Spleen (tissue), 11 donors: ENCODE measurements around the gene RAI2. TPM values are rescaled to one million over a fixed set of nuclear protein-coding genes. Genes with fewer than 3 reads are reported as not detected.

ENCODE experiments used
- DNase-seq: peaks from one replicate; pipeline ENCODE4 v3.0.0-alpha.2; 2020
- H3K27ac ChIP-seq, 8 donors: fragments of 200-600 bp; sonication (generic) in 7 of 8; 1 replicate in 4 of 8; 2 replicates in 4 of 8; pipeline versions ENCODE4 v1.5.0 to v1.8.0; 2016 to 2021; ENCODE audit warnings: inconsistent platforms in 4 of 8, mild to moderate bottlenecking in 4 of 8, moderate library complexity in 1 of 8
- H3K27me3 ChIP-seq, 7 donors: fragments of 200-600 bp; sonication (generic) in 6 of 7; replicated peaks in 1 of 7; 1 replicate in 4 of 7; 2 replicates in 3 of 7; pipeline versions ENCODE4 v1.5.0 to v1.8.0; 2016 to 2021; ENCODE audit warnings: inconsistent platforms in 3 of 7, mild to moderate bottlenecking in 1 of 7
- H3K36me3 ChIP-seq, 6 donors: fragments of 200-600 bp; sonication (generic) in 5 of 6; 1 replicate in 4 of 6; 2 replicates in 2 of 6; pipeline versions ENCODE4 v1.5.0 to v1.8.0; 2016 to 2021; ENCODE audit warnings: inconsistent platforms in 2 of 6
- H3K4me1 ChIP-seq, 6 donors: fragments of 200-600 bp; sonication (generic) in 5 of 6; 1 replicate in 3 of 6; 2 replicates in 3 of 6; pipeline versions ENCODE4 v1.5.0 to v1.8.0; 2016 to 2021; ENCODE audit warnings: inconsistent platforms in 3 of 6
- H3K4me3 ChIP-seq, 8 donors: fragments of 200-600 bp; sonication (generic) in 7 of 8; 1 replicate in 4 of 8; 2 replicates in 4 of 8; pipeline versions ENCODE4 v1.5.0 to v1.8.0; 2016 to 2021; ENCODE audit warnings: inconsistent platforms in 4 of 8, mild to moderate bottlenecking in 4 of 8, moderate library complexity in 2 of 8
- H3K9me3 ChIP-seq, 8 donors: fragments of 200-600 bp; sonication (generic) in 7 of 8; 1 replicate in 4 of 8; 2 replicates in 4 of 8; pipeline versions ENCODE4 v1.5.0 to v1.8.0; 2016 to 2021; ENCODE audit warnings: inconsistent platforms in 4 of 8
- CTCF ChIP-seq, 11 experiments: fragments of 200-600 bp in 7 of 11; fragments of 450-650 bp in 4 of 11; sonication (generic) in 4 of 11; IDR thresholded peaks in 8 of 11; conservative IDR thresholded peaks in 3 of 11; 1 replicate in 7 of 11; 2 replicates in 4 of 11; pipeline versions ENCODE4 v1.4.0 to v1.8.0; 2016 to 2021; ENCODE audit warnings: antibody characterized with exemption in 11 of 11, inconsistent platforms in 4 of 11, mild to moderate bottlenecking in 1 of 11
- POLR2A ChIP-seq, 3 donors: fragments of 450-650 bp; IDR thresholded peaks; one replicate each; pipeline ENCODE4 v1.5.1; 2017; ENCODE audit warnings: antibody characterized with exemption in 3 of 3, mild to moderate bottlenecking in 1 of 3
- POLR2AphosphoS5 ChIP-seq, 3 donors: sonication (generic); formaldehyde crosslinking; IDR thresholded peaks; one replicate each; pipeline ENCODE4 v1.5.1; 2017; ENCODE audit warnings: antibody characterized with exemption in 3 of 3
- WGBS, 5 donors: extraction: QIAGEN DNeasy Blood & Tissue Kit in 3 of 5; methylation state at CpG; one replicate each; pipeline versions ENCODE4 v1.1.5 to v1.1.7; 2013 to 2018; 5-methylcytosine and 5-hydroxymethylcytosine counted together
- intact Hi-C: fragments of 100-400 bp; cut with DNase I; formaldehyde crosslinking; loops from one replicate; pipeline ENCODE4 v1.15.0; 2023; ENCODE audit warnings: low total_unique reads
- polyA plus RNA-seq, 3 donors: library from polyadenylated mRNA; stranded (reverse); fragments of 200-250 nt; gene quantifications; one replicate each; pipeline ENCODE4 v1.2.1, GENCODE V29; 2013
- total RNA-seq, 7 donors: library from RNA; depleted of rRNA in 3 of 7; stranded (reverse); fragments of >200 nt in 3 of 7; fragmentation: NEBNext Ultra II Directional in 4 of 7; extraction: Animal tissue kit (Norgen Biotek cat#: 25700) in 4 of 7; gene quantifications; one replicate each; pipeline versions ENCODE4 v1.1.0 to v1.2.1, GENCODE V29; 2016 to 2021
- donor health status: healthy with polysubstance abuse.
- donor health status: DM: no; HTN: no; CAD: no; lungs with moderate emphysema.
- donor health status: DM: no; HTN: no; CAD: no.
- donor health status: Bipolar disorder and iron deficiency.
- donor health status: healthy.
- donor health status: DM: no; HTN: no; CAD: no.
- donor health status: DM: yes; HTN: yes; CAD: no.

The RAI2 gene
- total and polyA plus RNA-seq, 10 donors = 2.2 to 6.3 (median 4.0) TPM

- Histone ChIP-seq H3K27ac (no peak overlapping the region), H3K9me3 (no peaks in the 10 kb centered on the region), H3K4me1 (no peaks in the 10 kb centered on the region), H3K27me3 (peaks cover 0 to 6% (median 0%) of the 10 kb centered on the region in 7 donors), H3K36me3 (no peaks in the 10 kb centered on the region), H3K4me3 (no peak overlapping the region)
- intact Hi-C loops = no loop called here
- TF ChIP-seq POLR2AphosphoS5 (IDR thresholded peaks at IDR 0.05) (no peak), POLR2A (IDR thresholded peaks at IDR 0.05) (no peak), CTCF (IDR thresholded peaks at IDR 0.05 in 8 of 11, conservative IDR thresholded peaks at IDR 0.05 in 3 of 11) (no peak)
- DNase-seq = no peak
- WGBS, 5 donors = 62 to 82% (median 80%) methylated on average over 3 to 4 of the region's 4 CpGs
These were observed 21.8 kb downstream of the RAI2 start for GRCh38 chrX:17839269-17839668.

GRCh38 chrX:17836830-17837229, 24.3 kb downstream of the RAI2 start:
- 54 to 83% (median 73%) methylated on average over 1 to 3 of the region's 3 CpGs for WGBS, 5 donors
- peaks cover 0 to 3% (median 0%) of the 10 kb centered on the region in 7 donors for H3K27me3 ChIP-seq
- H3K27ac ChIP-seq = no peak overlapping the region
- no peaks in the 10 kb centered on the region for H3K36me3 ChIP-seq
- no peaks in the 10 kb centered on the region for H3K9me3 ChIP-seq
- DNase-seq = no peak
- intact Hi-C loops = no loop called here
- H3K4me3 ChIP-seq = no peak overlapping the region
- H3K4me1 ChIP-seq = no peaks in the 10 kb centered on the region
- TF ChIP-seq POLR2AphosphoS5 (IDR thresholded peaks at IDR 0.05) (no peak), CTCF (IDR thresholded peaks at IDR 0.05 in 8 of 11, conservative IDR thresholded peaks at IDR 0.05 in 3 of 11) (no peak), POLR2A (IDR thresholded peaks at IDR 0.05) (no peak)

- Histone ChIP-seq H3K27ac (no peak overlapping the region), H3K4me1 (no peaks in the 10 kb centered on the region), H3K36me3 (no peaks in the 10 kb centered on the region), H3K9me3 (no peaks in the 10 kb centered on the region), H3K27me3 (no peaks in the 10 kb centered on the region), H3K4me3 (no peak overlapping the region)
- WGBS, 5 donors = 22 to 34% (median 29%) methylated on average over 2 of the region's 2 CpGs
- intact Hi-C loops = no loop called here
- TF ChIP-seq POLR2A (IDR thresholded peaks at IDR 0.05) (no peak), CTCF (IDR thresholded peaks at IDR 0.05 in 8 of 11, conservative IDR thresholded peaks at IDR 0.05 in 3 of 11) (no peak), POLR2AphosphoS5 (IDR thresholded peaks at IDR 0.05) (no peak)
- DNase-seq = no peak
These were observed 27.1 kb downstream of the RAI2 start for GRCh38 chrX:17833954-17834353.

- peaks cover 0 to 6% (median 0%) of the 10 kb centered on the region in 7 donors for H3K27me3 ChIP-seq
- no peaks in the 10 kb centered on the region for H3K9me3 ChIP-seq
- no peak overlapping the region for H3K4me3 ChIP-seq
- no peaks in the 10 kb centered on the region for H3K36me3 ChIP-seq
- no peak for TF ChIP-seq CTCF (IDR thresholded peaks at IDR 0.05 in 8 of 11, conservative IDR thresholded peaks at IDR 0.05 in 3 of 11)
- TF ChIP-seq POLR2AphosphoS5 (IDR thresholded peaks at IDR 0.05) = no peak
- no peak for TF ChIP-seq POLR2A (IDR thresholded peaks at IDR 0.05)
- intact Hi-C loops = no loop called here
- H3K27ac ChIP-seq = no peak overlapping the region
- WGBS, 5 donors = 55 to 89% (median 83%) methylated on average over 3 of the region's 3 CpGs
- no peak for DNase-seq
- no peaks in the 10 kb centered on the region for H3K4me1 ChIP-seq
These were observed 29.8 kb downstream of the RAI2 start for GRCh38 chrX:17831255-17831654.
